K562 (cell line): Measurements from ENCODE around the gene ADK. TPM values are rescaled to one million over a fixed set of nuclear protein-coding genes. Genes with fewer than 3 reads are reported as not detected.

Source experiments
- CSDE1 ChIP-seq, 2 experiments: fragments of 450-650 bp; IDR thresholded peaks; 2 replicates each; pipeline ENCODE4 v1.6.1; 2016; ENCODE audit warnings: mild to moderate bottlenecking in 1 of 2
- GTF3C2 ChIP-seq: IDR thresholded peaks from 3 replicates; pipeline ENCODE4 v1.6.1; 2011; ENCODE audit warnings: borderline replicate concordance, mild to moderate bottlenecking, moderate library complexity; ENCODE audit not compliant: insufficient read length; ENCODE audit errors: extremely low read depth
- PHF8 ChIP-seq: fragments of 200-600 bp; sonication (generic); IDR thresholded peaks from 2 replicates; pipeline ENCODE4 v1.6.1; 2012; ENCODE audit warnings: mixed run types, mild to moderate bottlenecking, inconsistent platforms, low read length, moderate library complexity, borderline replicate concordance
- SREBF1 ChIP-seq: fragments of 150-350 bp; IDR thresholded peaks from 2 replicates; pipeline ENCODE4 v1.6.1; 2014; ENCODE audit warnings: antibody characterized with exemption, low read depth, low read length, borderline replicate concordance
- TSHZ1 ChIP-seq: fragments of 250-450 bp; sonication (Bioruptor Pico); IDR thresholded peaks from 2 replicates; pipeline ENCODE4 v1.4.0; 2020; ENCODE audit warnings: mild to moderate bottlenecking, moderate library complexity
- ZBTB40 ChIP-seq, 2 experiments: fragments of 450-650 bp in 1 of 2; sonication (generic) in 1 of 2; formaldehyde crosslinking in 1 of 2; IDR thresholded peaks; 2 replicates each; pipeline versions ENCODE4 v1.7.1 to v1.9.0; 2016 to 2022; ENCODE audit warnings: inconsistent platforms in 1 of 2, mild to moderate bottlenecking in 1 of 2, missing genetic modification reagents in 1 of 2
- ZBTB43 ChIP-seq: sonication (generic); formaldehyde crosslinking; IDR thresholded peaks from 2 replicates; pipeline ENCODE4 v1.8.0; 2023; ENCODE audit warnings: mild to moderate bottlenecking, missing genetic modification reagents
- ZNF263 ChIP-seq: sonication (generic); formaldehyde crosslinking; IDR thresholded peaks from 2 replicates; pipeline ENCODE4 v1.8.0; 2022; ENCODE audit warnings: mild to moderate bottlenecking, missing genetic modification reagents, borderline replicate concordance
- polyA plus RNA-seq, 8 experiments: library from polyadenylated mRNA; depleted of rRNA in 4 of 8; stranded (reverse) in 5 of 8; unstranded in 3 of 8; fragments of >200 nt; fragmentation: Nextera tagmentation in 2 of 8; fragmentation: Illumina TruSeq in 1 of 8; extraction: Ambion mirVana in 2 of 8; extraction: Trizol in 1 of 8; gene quantifications; 2 replicates each; pipeline versions ENCODE4 v1.2.1 to v1.2.3, GENCODE V29; 2011 to 2014; ENCODE audit warnings: inconsistent platforms in 1 of 8, missing spikeins in 1 of 8
- total RNA-seq, 7 experiments: library from RNA; depleted of rRNA in 6 of 7; stranded (reverse); fragments of >200 nt in 6 of 7; fragmentation: Illumina TruSeq in 2 of 7; extraction: Trizol in 2 of 7; gene quantifications; 2 replicates each; pipeline versions ENCODE4 v1.2.1 to v1.2.3, GENCODE V29; 2011 to 2021; ENCODE audit warnings: low replicate concordance in 1 of 7

Gene ADK
- total and polyA plus RNA-seq, 9 of the 15 experiments (the other 6 are each of a cell fraction or from before 2014, with no cell fraction given) = 54.2 to 97.8 (median 73.6) TPM

GRCh38 chr10:74223755-74224529, 72.9 kb downstream of the ADK start (continued):
- TF ChIP-seq GTF3C2 = no peak
- no peak for TF ChIP-seq TSHZ1 (CRISPR knock-in tag)
- TF ChIP-seq ZNF263 = no peak
- no peak for TF ChIP-seq ZBTB40 (IDR thresholded peaks at IDR 0.05)
- TF ChIP-seq ZBTB40 (CRISPR knock-in tag; IDR thresholded peaks at IDR 0.05) = no peak
- TF ChIP-seq SREBF1 = no peak
- no peak for TF ChIP-seq ZBTB43 (CRISPR knock-in tag)
- TF ChIP-seq PHF8 = no peak
- no peak for TF ChIP-seq CSDE1 (IDR thresholded peaks at IDR 0.05)
